Naive B cell (primary cell): Measurements from ENCODE around the gene ADGRD2. TPM values are rescaled to one million over a fixed set of nuclear protein-coding genes. Genes with fewer than 3 reads are reported as not detected.

Experiments used
- ATAC-seq, 2 donors: fragments of 150-1000 bp; cut with Tn5 transposase; 2 replicates each; pipeline ENCODE4 v1.10.0; 2021; ENCODE audit warnings: low read depth in 2 of 2, mild to moderate bottlenecking in 2 of 2, moderate library complexity in 2 of 2
- DNase-seq: peaks from one replicate; pipeline ENCODE4 v3.0.0; 2022
- H3K27ac Mint-ChIP-seq, 6 donors: one replicate each; pipeline ENCODE4 v1.8.0; 2020 to 2022; ENCODE audit warnings: mild to moderate bottlenecking in 6 of 6, mixed read lengths in 6 of 6, moderate library complexity in 5 of 6, inconsistent platforms in 2 of 6
- H3K27me3 Mint-ChIP-seq, 3 donors: one replicate each; pipeline ENCODE4 v1.8.0; 2021 to 2022; ENCODE audit warnings: mixed read lengths in 3 of 3, mild to moderate bottlenecking in 1 of 3
- H3K36me3 Mint-ChIP-seq, 2 donors: one replicate each; pipeline ENCODE4 v1.8.0; 2020 to 2022; ENCODE audit warnings: mixed read lengths in 2 of 2, inconsistent platforms in 1 of 2, mild to moderate bottlenecking in 1 of 2
- H3K4me1 Mint-ChIP-seq, 3 donors: one replicate each; pipeline ENCODE4 v1.8.0; 2020 to 2022; ENCODE audit warnings: mixed read lengths in 3 of 3, inconsistent platforms in 1 of 3, mild to moderate bottlenecking in 1 of 3, moderate library complexity in 1 of 3
- H3K4me3 Mint-ChIP-seq, 8 donors: one replicate each; pipeline ENCODE4 v1.8.0; 2020 to 2022; ENCODE audit warnings: mild to moderate bottlenecking in 8 of 8, mixed read lengths in 8 of 8, moderate library complexity in 8 of 8, inconsistent platforms in 2 of 8
- H3K9me3 Mint-ChIP-seq, 7 donors: one replicate each; pipeline ENCODE4 v1.8.0; 2020 to 2022; ENCODE audit warnings: mixed read lengths in 7 of 7, mild to moderate bottlenecking in 5 of 7, inconsistent platforms in 2 of 7, moderate library complexity in 1 of 7
- polyA plus RNA-seq, 6 donors: library from polyadenylated mRNA; unstranded; fragments of 300-500 nt; fragmentation: Illumina TruSeq; gene quantifications; one replicate each; pipeline ENCODE4 v1.2.3, GENCODE V29; 2021; ENCODE audit warnings: low read depth in 6 of 6

Gene ADGRD2
- polyA plus RNA-seq, 6 donors from 2014 or later, result not detected

DNA sequence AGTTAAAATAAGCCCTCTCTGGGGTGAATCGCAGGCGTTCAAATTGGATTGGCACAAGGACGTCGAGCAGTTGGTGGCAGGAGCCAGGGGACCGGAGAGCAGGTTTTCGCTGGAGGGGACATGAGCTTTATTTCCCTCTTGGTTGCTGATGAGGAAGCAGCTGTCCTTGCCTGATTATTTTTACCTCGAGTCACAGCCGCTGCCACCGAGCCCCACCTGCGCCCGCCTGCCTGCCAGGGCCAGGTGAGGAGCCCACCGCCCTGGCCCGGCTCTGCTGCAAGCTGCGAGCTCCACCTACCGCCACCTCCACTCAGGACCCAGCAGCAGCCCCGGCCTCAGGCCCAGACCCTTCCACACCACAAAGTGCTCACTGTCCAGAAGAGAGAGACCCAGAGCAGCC lies 9.0 kb upstream of the ADGRD2 start:
- Mint-ChIP-seq H3K36me3 (peaks cover 0 to 12% of the 10 kb centered on the region in 2 donors), H3K4me3 (no peak overlapping the region), H3K4me1 (peaks cover 0 to 5% (median 0%) of the 10 kb centered on the region in 3 donors), H3K27me3 (peaks cover 20 to 37% (median 26%) of the 10 kb centered on the region in 3 donors), H3K27ac (no peak overlapping the region), H3K9me3 (peaks cover 0 to 32% (median 11%) of the 10 kb centered on the region in 7 donors)
- ATAC-seq (no peak), DNase-seq (no peak)

DNA sequence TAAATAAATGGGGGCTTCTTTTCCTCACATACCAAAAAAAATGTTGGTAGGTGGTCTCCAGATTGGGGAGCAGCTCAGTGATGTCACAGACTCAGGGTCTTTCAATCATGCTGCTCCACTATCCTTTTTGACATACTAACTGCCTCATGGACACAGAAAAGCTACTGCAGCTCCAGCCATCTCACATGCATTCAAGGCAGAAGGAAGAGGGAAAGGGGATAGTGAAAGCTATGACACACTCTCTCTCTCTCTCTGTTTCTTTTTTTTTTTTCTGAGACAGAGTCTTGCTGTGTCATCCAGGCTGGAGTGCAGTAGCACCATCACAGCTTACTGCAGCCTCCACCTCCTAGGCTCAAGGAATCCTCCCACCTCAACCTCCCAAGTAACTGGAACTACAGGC lies 7.9 kb upstream of the ADGRD2 start:
- ATAC-seq, result no peak
- no peak overlapping the region for H3K4me3 Mint-ChIP-seq

GRCh38 chr9:124442826-124443225 lies 7.4 kb upstream of the ADGRD2 start:
- H3K36me3 Mint-ChIP-seq, result peaks cover 0 to 12% of the 10 kb centered on the region in 2 donors
- no peak for ATAC-seq
- no peak overlapping the region for H3K27ac Mint-ChIP-seq

More for the DNA sequence above, 7.9 kb upstream of the ADGRD2 start:
- no peak for DNase-seq
- H3K27me3 Mint-ChIP-seq, result peaks cover 20 to 48% (median 37%) of the 10 kb centered on the region in 3 donors
- no peak overlapping the region for H3K27ac Mint-ChIP-seq
- H3K36me3 Mint-ChIP-seq, result peaks cover 0 to 12% of the 10 kb centered on the region in 2 donors
- peaks cover 0 to 5% (median 0%) of the 10 kb centered on the region in 3 donors for H3K4me1 Mint-ChIP-seq
- H3K9me3 Mint-ChIP-seq, result peaks cover 0 to 32% (median 11%) of the 10 kb centered on the region in 7 donors

DNA sequence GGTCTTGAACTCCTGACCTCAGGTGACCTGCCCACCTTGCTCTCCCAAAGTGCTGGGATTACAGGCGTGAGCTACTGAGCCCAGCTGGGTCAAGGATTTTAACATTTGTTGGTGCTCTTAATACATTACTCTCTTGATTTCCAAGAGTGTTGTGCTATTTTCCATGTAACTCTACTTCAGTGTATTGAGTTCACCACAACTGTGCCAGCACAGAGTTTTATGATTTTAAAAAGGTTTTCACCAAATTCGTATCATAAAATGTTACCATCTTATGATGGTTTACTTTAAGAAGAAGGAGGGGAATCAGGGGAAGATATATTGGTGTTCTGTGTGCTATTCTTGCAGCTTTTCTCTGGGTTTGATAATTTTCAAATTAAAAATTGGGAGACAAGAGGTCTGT lies 6.6 kb upstream of the ADGRD2 start:
- Mint-ChIP-seq H3K4me1 (peaks cover 0 to 5% (median 0%) of the 10 kb centered on the region in 3 donors), H3K9me3 (peaks cover 0 to 32% (median 11%) of the 10 kb centered on the region in 7 donors), H3K27me3 (peaks cover 24 to 60% (median 46%) of the 10 kb centered on the region in 3 donors), H3K4me3 (no peak overlapping the region), H3K36me3 (peaks cover 0 to 12% of the 10 kb centered on the region in 2 donors), H3K27ac (no peak overlapping the region)
- no peak for ATAC-seq
- no peak for DNase-seq

More at GRCh38 chr9:124442826-124443225, 7.4 kb upstream of the ADGRD2 start:
- peaks cover 0 to 32% (median 11%) of the 10 kb centered on the region in 7 donors for H3K9me3 Mint-ChIP-seq
- DNase-seq, result no peak
- peaks cover 0 to 5% (median 0%) of the 10 kb centered on the region in 3 donors for H3K4me1 Mint-ChIP-seq
- H3K27me3 Mint-ChIP-seq, result peaks cover 20 to 52% (median 39%) of the 10 kb centered on the region in 3 donors
- H3K4me3 Mint-ChIP-seq, result no peak overlapping the region

DNA sequence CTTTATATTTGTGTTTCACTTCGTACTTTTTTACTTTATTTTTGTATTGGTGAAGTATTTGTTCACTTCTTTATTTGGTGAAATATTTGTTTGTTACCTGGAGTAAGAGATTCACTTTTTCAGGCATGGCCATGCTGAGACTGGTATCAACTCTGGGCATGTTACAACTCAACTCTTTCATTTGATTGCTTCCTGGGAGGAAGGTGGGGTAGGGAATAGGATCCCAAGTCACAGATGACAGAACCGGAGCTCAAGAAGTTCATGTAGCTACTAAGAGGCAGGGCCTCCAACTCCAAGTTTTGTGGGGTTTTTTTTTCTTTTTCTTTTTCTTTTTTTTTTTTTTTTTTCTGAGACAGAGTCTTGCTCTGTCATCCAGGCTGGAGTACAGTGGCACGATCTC lies 6.1 kb upstream of the ADGRD2 start:
- Mint-ChIP-seq H3K36me3 (peaks cover 0 to 12% of the 10 kb centered on the region in 2 donors), H3K4me3 (no peak overlapping the region), H3K9me3 (peaks cover 0 to 27% (median 11%) of the 10 kb centered on the region in 7 donors), H3K4me1 (peaks cover 0 to 5% (median 0%) of the 10 kb centered on the region in 3 donors), H3K27me3 (peaks cover 25 to 62% (median 48%) of the 10 kb centered on the region in 3 donors), H3K27ac (no peak overlapping the region)
- DNase-seq (no peak), ATAC-seq (no peak)

DNA sequence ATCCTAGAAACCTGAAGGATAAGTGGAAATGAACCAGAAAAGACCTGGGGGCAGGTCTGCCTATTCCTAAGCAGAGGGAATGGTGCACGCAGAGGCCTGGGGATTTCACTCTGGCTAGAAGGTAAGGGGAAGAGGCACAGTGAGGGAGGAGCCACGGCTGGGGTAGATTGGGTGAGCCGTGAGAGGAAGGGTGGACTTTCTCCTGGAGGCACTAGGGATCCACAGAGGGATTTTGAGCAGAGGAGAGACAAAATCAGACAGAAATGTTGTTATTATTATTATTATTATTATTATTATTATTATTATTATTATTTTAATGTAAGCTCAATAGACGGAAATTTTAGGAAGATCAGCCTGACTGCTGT lies 3.0 kb upstream of the ADGRD2 start:
- H3K4me1 Mint-ChIP-seq, result peaks cover 0 to 12% (median 2%) of the 10 kb centered on the region in 3 donors
- no peaks in the 10 kb centered on the region for H3K36me3 Mint-ChIP-seq
- ATAC-seq (no peak), DNase-seq (no peak)
- peaks cover 26 to 64% (median 53%) of the 10 kb centered on the region in 3 donors for H3K27me3 Mint-ChIP-seq
- H3K9me3 Mint-ChIP-seq, result peaks cover 0 to 15% (median 2%) of the 10 kb centered on the region in 7 donors
- H3K27ac Mint-ChIP-seq, result no peak overlapping the region
- no peak overlapping the region for H3K4me3 Mint-ChIP-seq

- Mint-ChIP-seq H3K4me3 (no peak overlapping the region), H3K9me3 (peaks cover 0 to 7% (median 0%) of the 10 kb centered on the region in 7 donors), H3K27ac (no peak overlapping the region), H3K27me3 (peaks cover 22 to 69% (median 58%) of the 10 kb centered on the region in 3 donors), H3K4me1 (peaks cover 0 to 12% (median 2%) of the 10 kb centered on the region in 3 donors), H3K36me3 (no peaks in the 10 kb centered on the region)
- no peak for ATAC-seq
- DNase-seq, result no peak
Observed at GRCh38 chr9:124448019-124448418, 2.2 kb upstream of the ADGRD2 start.

DNA sequence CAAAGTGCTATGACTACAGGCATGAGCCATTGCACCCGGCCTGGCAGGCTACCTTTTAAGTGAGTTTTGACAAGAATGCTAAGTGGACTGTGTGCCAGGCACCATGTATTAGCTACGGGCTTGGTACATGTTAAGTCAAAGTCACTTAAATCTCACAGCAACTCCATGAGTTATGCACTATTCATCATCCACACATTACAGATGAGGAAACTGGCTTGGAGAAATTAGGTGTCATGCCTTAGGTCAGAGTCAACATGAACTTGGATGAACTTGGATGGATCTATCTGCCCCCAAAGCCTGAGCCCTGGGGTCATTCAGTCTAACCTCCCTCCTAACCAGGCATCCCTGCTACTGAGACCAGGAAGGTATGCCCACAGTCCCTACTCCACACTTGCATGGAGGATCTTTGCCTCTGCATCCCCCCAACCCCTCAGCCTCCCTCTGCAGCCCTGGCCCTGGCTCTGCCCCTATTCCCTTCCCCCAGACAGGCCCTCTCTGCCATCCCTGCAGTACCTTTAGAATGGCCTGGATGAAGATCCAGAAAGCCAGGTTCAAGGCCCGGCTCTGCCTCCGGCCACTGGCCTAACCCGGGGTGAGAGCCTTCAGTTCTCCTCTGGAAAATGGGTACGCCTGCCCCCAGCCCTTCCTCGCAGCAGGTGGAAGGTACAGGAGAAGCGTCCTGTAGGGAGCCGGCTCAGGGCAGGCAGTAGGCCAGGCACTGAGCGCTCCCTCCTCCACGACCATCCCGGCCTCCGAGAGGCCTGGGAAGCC lies 685 bp upstream of the ADGRD2 start:
- H3K27me3 Mint-ChIP-seq, result peaks cover 16 to 68% (median 59%) of the 10 kb centered on the region in 3 donors
- H3K36me3 Mint-ChIP-seq, result no peaks in the 10 kb centered on the region
- ATAC-seq, result no peak

DNA sequence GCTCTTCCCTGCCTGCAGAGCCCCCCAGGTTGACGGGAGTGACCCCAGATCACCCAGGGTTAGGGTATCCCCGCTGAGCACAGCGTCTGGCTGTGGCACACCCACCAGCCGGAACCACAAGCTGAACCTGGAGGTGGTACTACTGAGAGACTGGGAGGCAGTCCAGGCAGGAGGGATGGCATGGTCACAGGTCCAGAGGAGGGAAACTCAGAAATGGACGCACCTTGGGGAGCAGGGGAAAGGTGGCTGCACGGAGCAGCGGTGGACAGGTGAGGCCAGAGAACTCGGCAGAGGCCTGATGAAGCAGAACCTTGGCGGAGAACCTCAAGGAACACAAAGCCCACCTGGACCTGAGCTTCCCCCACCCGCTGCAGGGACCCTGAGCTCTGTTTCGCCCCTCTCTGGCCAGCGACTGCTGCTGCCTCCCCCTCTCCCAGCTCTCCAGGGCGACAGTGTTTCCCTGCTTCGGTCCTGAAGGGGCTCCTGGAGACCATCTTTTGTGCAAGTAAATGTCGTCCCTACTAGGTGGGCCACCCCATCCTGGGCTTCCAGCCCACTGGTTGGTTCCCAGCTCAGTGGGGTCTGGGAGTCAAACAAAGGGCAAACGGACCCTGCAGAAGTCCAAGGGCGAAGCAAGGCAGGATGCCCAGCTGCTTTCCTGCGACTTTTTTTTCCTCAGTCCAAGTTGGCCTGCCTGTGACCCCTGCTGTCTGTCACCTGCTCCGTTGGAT lies 845 bp downstream of the ADGRD2 start:
- DNase-seq (no peak), ATAC-seq (no peak)
- H3K36me3 Mint-ChIP-seq, result no peaks in the 10 kb centered on the region
- peaks cover 0 to 1% (median 0%) of the 10 kb centered on the region in 7 donors for H3K9me3 Mint-ChIP-seq
- H3K27me3 Mint-ChIP-seq, result peaks cover 18 to 68% (median 59%) of the 10 kb centered on the region in 3 donors
- peak overlapping the region in 1 of 8 donors; percentile 20 for H3K4me3 Mint-ChIP-seq
- peak overlapping the region in 1 of 6 donors; percentile 51 for H3K27ac Mint-ChIP-seq
- H3K4me1 Mint-ChIP-seq, result peaks cover 0 to 12% (median 2%) of the 10 kb centered on the region in 3 donors

More for the DNA sequence above, 685 bp upstream of the ADGRD2 start:
- H3K4me1 Mint-ChIP-seq, result peaks cover 0 to 12% (median 2%) of the 10 kb centered on the region in 3 donors
- H3K9me3 Mint-ChIP-seq, result peaks cover 0 to 3% (median 0%) of the 10 kb centered on the region in 7 donors
- no peak for DNase-seq
- H3K27ac Mint-ChIP-seq, result no peak overlapping the region
- H3K4me3 Mint-ChIP-seq, result peak overlapping the region in 2 of 8 donors; percentile 1 to 39

DNA sequence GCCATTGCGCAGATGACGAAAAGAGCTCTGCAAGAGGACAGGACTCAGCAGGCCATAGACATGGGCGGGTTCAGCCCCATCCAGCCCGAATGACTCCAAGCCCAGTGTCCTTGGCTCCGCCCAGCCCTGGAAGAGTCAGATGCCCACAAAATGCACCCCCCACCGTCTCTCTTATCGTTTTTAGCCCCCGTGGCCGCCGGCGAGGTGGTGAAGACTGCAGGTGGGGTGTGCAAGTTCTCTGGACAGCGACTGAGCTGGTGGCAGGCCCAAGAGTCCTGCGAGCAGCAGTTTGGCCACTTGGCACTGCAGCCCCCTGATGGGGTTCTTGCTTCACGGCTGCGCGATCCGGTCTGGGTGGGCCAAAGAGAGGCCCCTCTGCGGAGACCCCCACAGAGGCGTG lies 2.1 kb downstream of the ADGRD2 start:
- DNase-seq (no peak), ATAC-seq (no peak)
- Mint-ChIP-seq H3K27ac (no peak overlapping the region), H3K4me1 (peaks cover 0 to 12% (median 2%) of the 10 kb centered on the region in 3 donors), H3K9me3 (peaks cover 0 to 1% (median 0%) of the 10 kb centered on the region in 7 donors), H3K36me3 (no peaks in the 10 kb centered on the region), H3K4me3 (peak overlapping the region in 1 of 8 donors; percentile 47), H3K27me3 (peaks cover 22 to 58% (median 49%) of the 10 kb centered on the region in 3 donors)

GRCh38 chr9:124452841-124453585 lies 2.8 kb downstream of the ADGRD2 start:
- peaks cover 0 to 1% (median 0%) of the 10 kb centered on the region in 7 donors for H3K9me3 Mint-ChIP-seq
- peaks cover 0 to 12% (median 2%) of the 10 kb centered on the region in 3 donors for H3K4me1 Mint-ChIP-seq
- peaks cover 22 to 54% (median 43%) of the 10 kb centered on the region in 3 donors for H3K27me3 Mint-ChIP-seq
- no peak overlapping the region for H3K27ac Mint-ChIP-seq
- ATAC-seq (no peak), DNase-seq (no peak)
- H3K36me3 Mint-ChIP-seq, result no peaks in the 10 kb centered on the region
- no peak overlapping the region for H3K4me3 Mint-ChIP-seq

DNA sequence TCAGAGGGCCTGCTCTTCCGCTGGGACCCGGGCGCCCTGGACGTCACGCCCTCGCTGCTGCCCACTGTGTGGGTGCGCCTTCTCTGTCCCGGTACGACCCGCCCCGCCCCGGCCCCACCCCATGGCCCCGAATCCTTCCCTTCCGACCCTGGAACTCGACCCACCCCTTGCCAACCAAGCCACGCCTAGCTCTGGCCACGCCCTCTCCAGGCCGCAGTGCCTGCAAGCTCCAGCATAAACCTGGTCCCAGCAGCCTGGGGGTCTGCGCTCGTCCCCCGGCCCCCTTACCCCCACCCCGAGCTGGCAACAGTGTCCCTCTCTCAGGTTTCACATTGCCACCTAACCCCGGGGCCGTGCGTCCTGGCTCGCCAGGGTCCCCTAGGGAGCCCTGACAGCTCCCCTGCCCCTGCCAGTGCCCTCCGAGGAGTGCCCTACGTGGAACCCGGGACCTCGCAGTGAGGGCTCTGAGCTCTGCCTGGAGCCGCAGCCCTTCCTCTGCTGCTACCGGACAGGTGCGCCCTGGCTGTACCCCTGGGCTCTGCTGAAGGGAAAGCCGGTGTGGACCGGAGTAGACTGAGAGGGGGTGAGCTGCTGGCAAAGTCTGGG lies 3.4 kb downstream of the ADGRD2 start:
- no peak overlapping the region for H3K4me3 Mint-ChIP-seq
- peaks cover 17 to 48% (median 36%) of the 10 kb centered on the region in 3 donors for H3K27me3 Mint-ChIP-seq
- peaks cover 0 to 12% (median 2%) of the 10 kb centered on the region in 3 donors for H3K4me1 Mint-ChIP-seq
- DNase-seq (no peak), ATAC-seq (no peak)
- H3K9me3 Mint-ChIP-seq, result peaks cover 0 to 1% (median 0%) of the 10 kb centered on the region in 7 donors
- no peak overlapping the region for H3K27ac Mint-ChIP-seq
- H3K36me3 Mint-ChIP-seq, result no peaks in the 10 kb centered on the region
